ENCODE data around the gene GRIN2B.

Gene GRIN2B

GRCh38 chr12:13981296-13981962, at the start of gene GRIN2B:
Gene GRIN2B, minus strand, starts transcription at chr12:13981602. Its CDS starts 115,394 bp downstream, at chr12:13866208.
- no peak for DNase-seq
- no peak for ATAC-seq

DNA sequence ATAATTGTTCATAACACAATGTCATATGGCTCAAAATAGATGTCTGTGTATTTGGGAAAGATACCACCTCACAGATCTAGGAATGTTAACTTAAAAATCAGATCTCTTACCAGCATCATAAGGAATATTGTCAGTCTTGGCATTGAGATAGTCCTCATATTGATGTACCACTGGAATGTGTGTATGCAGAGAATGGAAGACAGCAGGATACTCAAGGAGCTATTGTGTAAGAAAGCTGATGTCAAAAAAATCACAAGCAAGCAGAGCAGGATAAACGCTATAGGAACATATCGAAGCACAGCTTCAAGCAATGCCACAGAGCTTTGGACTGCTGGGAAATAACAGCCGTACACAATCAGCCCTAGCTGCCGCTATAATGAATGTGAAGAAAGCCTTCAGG, 45.1 kb upstream of the GRIN2B start:
- no peak for DNase-seq
- ATAC-seq = no peak

DNA sequence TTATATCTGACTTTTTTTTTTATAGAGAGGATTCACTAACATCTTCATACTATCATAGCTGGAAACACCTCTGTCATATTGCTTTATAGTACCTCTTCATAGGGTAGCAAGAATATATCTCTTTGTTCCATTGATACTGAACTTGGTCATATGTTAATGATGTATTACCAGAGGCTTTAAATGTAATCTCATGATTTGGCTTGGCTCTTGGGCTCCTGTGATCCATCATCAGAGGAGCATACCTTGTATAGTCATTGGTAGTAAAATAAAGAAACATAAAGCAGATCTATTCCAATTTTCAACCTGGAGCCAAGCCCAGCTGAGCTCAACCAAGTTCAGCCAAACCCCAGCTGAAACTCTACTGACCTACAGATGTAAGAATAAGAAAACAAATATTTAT, 43.2 kb upstream of the GRIN2B start:
- ATAC-seq (no peak), DNase-seq (no peak)

DNA sequence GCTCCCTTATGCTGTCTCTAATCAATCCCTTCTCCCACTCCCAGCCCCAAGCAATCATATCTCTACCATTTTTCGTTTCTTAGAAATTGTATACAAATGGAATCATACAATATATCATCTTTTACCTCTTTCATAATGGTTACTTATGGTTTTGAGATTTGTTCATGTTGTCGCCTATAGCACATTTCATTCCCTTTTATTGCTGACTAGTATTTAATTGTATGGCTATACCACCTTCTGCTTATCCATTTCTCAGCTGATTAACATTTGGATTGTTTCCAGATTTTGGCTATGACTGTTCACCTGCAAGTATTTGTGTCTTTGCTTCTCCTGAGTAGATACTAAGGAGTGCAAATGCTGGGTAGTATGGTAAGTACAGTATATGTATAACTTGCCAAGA, 36.7 kb upstream of the GRIN2B start:
- ATAC-seq (no peak), DNase-seq (no peak)

GRCh38 chr12:14010989-14011388, 29.6 kb upstream of the GRIN2B start:
- DNase-seq (no peak), ATAC-seq (no peak)

- ATAC-seq = no peak
- DNase-seq = no peak
These were observed 26.2 kb upstream of the GRIN2B start for GRCh38 chr12:14007639-14008038.

DNA sequence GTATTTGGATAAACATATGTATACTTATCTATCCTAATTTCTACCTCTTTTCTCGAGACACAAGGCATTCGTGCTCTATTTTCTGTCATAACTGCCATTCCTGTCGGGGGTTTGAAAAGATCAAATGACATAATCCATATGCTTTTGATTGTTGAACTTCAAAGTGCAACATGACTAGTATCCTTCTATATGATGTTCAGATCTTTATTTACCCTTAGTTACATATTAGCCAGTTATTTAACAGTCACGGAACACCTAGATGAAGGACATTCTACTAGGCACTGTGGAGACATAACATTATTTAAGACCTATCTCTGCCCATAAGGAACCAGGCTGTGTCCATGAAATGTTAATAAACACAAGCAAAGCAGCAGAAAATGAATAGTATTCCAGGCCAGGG, 11.2 kb upstream of the GRIN2B start:
- no peak for DNase-seq
- no peak for ATAC-seq

GRCh38 chr12:13992106-13992505, 10.7 kb upstream of the GRIN2B start:
- ATAC-seq = no peak
- no peak for DNase-seq

DNA sequence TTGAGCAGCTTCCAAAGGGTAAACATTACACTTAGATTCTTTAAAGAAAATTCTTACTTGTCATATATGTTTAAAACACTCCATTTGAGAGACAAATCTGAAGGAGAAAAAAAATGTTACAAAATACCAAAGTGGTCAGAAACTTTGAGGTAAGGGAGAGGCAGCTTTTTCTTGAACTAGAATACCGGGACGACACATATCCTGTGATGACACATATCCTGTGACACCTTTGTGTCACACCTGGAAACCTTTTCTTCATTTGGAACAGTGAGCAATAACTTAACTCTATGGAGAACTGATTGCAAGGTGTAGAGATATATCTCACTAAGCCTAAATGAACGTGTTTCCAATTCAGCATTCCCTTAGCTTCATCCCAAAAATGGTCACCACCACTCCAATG, 4.6 kb upstream of the GRIN2B start:
- no peak for ATAC-seq

DNA sequence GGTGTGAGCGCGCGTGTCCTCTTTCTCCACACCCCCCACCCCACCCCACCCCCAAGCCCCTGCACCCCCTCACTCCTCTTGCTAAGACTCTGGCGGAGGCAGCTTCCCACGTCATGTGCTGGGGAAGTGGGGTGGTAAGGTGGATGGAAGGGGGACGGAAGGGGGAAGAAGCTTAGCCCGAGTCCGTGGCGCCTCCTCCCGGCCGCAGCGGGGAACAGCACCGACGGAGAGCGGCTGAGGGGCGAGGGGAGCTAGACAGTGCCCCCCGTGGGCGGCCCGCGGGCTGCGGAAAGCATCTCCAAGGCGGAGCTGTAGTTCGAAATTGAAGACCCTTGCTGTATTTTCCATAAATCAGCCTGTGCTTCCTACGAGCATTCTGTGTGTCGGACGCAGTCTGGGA, 588 bp upstream of the GRIN2B start:
- ATAC-seq (no peak), DNase-seq (peak; percentile 32)

More for the DNA sequence above, 4.6 kb upstream of the GRIN2B start:
- DNase-seq = no peak

- ATAC-seq (no peak), DNase-seq (no peak)
These were observed 685 bp downstream of the GRIN2B start for GRCh38 chr12:13980538-13981295.

- DNase-seq = no peak
- ATAC-seq = no peak
These were observed 1.5 kb downstream of the GRIN2B start for GRCh38 chr12:13979772-13980378.

DNA sequence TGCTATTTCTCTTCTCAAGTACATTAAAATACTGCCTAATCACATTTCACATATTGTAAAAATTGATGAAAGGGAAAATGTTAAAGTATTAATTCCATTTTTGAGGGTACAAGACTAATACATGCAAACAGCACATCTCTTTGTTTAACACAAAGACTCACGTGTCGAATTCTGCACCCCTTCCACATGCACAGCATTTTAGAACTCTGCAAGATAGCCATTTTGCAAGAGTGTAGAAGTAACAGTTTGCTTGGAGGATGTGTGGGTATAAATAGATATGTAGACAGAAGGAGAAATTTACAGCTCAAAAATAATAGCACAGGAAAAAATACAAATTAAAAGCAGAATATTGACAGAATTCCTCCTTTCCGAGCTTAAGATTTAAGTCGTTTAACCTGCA, 2.5 kb downstream of the GRIN2B start:
- no peak for ATAC-seq

DNA sequence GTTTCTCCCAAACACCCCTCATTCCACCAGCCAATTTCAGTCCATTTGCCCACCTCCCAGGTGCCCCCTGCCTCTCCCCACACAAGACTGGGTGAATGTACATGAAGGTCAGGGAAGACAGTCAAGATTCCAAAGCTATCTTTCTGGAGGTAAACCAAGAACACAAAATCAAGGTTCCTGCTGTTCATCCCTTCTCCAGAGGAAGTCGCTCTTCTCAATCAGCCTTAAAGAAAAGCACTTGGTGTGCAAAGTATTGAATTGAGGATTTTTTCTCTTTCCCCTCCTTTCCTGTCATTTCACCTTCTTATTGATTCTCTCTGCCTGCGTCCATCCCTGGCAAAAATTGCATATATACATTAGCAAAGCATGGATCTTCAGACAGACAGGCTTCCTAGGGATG, 4.5 kb downstream of the GRIN2B start:
- no peak for DNase-seq
- ATAC-seq = no peak

More for the DNA sequence above, 2.5 kb downstream of the GRIN2B start:
- DNase-seq = no peak

DNA sequence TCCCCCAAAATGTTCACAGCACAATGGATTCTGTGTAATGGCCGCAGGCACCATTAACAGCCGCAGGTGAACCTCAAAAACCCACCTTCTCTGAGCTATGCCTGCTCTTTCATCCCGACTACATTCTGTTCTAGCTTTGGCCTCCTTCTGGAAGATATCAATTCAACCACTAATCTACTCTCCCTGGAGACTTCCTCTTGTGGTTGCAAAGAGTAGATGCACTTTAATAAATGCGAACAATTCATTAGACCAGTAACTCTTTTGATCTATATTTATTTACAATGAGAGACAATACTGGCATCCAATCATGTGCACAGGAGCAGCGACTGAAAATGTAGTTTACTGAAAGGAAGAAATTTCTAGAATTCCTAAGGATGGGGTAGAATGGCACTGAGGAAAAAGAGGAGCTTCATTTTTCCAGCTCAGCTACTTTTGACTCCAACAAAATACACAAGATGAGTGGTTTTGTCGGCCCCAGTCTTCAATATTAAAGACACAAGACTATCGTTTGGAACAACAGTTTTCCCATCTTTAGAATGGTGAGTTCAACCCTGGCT, 5.3 kb downstream of the GRIN2B start:
- DNase-seq (no peak), ATAC-seq (no peak)

DNA sequence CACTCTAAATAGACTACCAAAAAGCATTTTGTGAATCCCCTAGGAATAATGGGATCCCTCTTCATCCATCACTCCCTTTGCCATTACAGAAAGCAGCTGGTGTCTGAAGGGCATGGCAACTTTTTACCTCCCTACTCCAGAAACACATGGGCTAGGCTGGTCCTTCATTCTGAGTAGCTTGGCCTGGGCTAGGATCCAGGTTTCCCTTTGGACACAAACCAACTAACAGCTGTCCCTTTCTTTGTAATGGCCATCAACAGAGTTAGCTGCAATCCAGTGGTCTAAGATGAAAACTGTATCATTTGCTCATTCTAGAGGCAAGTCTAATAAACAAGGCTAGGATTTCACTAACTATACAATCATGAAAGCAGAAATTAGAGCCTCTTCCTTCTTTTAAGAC, 7.4 kb downstream of the GRIN2B start:
- no peak for DNase-seq
- no peak for ATAC-seq

- ATAC-seq (no peak), DNase-seq (no peak)
These were observed 10.6 kb downstream of the GRIN2B start for GRCh38 chr12:13970803-13971202.

GRCh38 chr12:13968281-13968680, 13.1 kb downstream of the GRIN2B start:
- ATAC-seq = no peak
- no peak for DNase-seq

GRCh38 chr12:13964666-13965065, 16.7 kb downstream of the GRIN2B start:
- no peak for ATAC-seq
- DNase-seq = no peak

GRCh38 chr12:13962699-13963098, 18.7 kb downstream of the GRIN2B start:
- DNase-seq (no peak), ATAC-seq (no peak)

DNA sequence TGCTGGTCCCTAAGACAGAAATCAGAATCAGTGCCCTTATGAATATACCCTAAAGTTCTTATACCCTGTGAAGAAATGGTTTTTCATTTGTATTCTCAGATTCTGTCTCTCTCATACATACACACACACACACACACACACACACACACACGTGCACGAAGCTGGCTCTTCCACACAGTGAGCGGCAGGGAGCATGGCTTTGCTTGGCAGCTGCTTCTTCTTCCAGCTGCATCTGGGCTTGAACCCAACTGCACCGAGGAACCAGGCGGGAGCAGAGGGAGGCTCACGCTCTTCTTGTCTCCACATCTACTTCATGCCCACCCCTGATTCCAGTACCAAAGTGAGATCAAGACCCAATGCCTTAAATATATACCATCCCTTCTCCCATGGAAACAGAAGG, 19.4 kb downstream of the GRIN2B start:
- ATAC-seq (no peak), DNase-seq (no peak)

DNA sequence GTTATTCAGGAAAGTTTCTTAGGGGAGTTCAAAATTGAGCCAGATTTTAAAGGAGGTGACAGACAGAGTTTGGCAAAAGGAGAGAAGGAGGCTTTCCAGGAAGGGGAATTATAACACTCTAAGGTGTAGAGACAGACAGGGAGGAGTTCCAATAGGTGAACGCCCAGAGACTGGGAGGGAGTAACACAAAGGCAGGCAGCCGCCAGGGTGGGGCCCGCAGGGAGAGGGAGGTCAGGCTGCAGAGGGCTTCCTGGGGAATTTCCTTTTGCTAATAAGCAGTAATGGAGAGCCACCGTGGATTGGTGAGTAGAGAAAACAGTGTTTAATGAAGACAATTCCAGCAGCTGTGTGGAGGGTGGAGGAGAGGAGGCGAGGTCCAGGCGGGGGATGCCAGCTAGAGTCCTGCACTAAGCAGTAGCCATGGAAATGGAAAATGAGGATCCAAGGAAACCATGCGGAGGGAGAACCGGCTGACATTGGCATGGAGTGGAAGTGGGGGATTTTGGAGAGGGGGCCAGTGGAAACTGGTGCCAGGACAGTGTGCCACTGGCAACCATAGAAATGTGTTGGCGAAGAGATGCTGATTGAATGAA, 22.2 kb downstream of the GRIN2B start:
- ATAC-seq = no peak
- no peak for DNase-seq

DNA sequence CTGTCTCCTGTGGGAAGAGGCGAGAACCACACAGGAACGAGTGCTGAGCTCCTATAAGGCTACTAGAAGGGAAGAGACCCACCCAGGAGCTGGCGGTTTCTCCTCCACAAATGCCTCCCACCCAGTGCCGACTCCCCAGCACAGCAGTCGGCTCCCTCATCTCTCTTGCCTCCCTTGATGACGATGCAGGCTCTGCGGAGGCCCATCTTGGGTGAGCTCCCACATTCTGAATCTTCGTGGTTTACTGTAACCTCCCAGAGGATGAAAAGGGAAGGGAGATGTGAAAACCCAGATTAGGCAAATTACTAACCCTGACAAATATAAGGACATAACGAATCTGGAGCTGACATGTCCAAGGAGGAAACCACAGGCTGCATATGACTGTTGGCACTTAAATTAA, 23.8 kb downstream of the GRIN2B start:
- ATAC-seq = no peak
- DNase-seq = no peak

Measured in stimulated activated naive CD8-positive, alpha-beta T cell treated with anti-CD3 and anti-CD28 coated beads, Interleukin-15, Interleukin-2, amounts not matched to agents 100 U/mL and 50 U/mL, for 24 hours (primary cell).